GM12865 (cell line): ENCODE data around the gene PASK.

Source experiments
- DNase-seq: peaks from one replicate; pipeline ENCODE4 v3.0.0; 2010; ENCODE audit warnings: low read depth
- H3K4me3 ChIP-seq: 2 replicates; pipeline ENCODE4 v1.5.1; 2011; ENCODE audit warnings: mild to moderate bottlenecking, low read depth, low read length, control low read depth
- CTCF ChIP-seq: IDR thresholded peaks from 2 replicates; pipeline ENCODE4 v1.5.1; 2011; ENCODE audit warnings: low read length, control low read depth, low read depth, inconsistent platforms; ENCODE audit not compliant: insufficient read depth; ENCODE audit errors: missing control alignments

The PASK gene

GRCh38 chr2:241191081-241191480 is 41.8 kb upstream of the PASK start:
- no peak for TF ChIP-seq CTCF
- no peak overlapping the region for H3K4me3 ChIP-seq
- DNase-seq: no peak

GRCh38 chr2:241190291-241190981 is 41.2 kb upstream of the PASK start:
- TF ChIP-seq CTCF: no peak
- H3K4me3 ChIP-seq: no peak overlapping the region
- no peak for DNase-seq

- TF ChIP-seq CTCF: no peak
- H3K4me3 ChIP-seq: no peak overlapping the region
- DNase-seq: no peak
Observed at GRCh38 chr2:241189856-241190201, 40.6 kb upstream of the PASK start.

- TF ChIP-seq CTCF: no peak
- H3K4me3 ChIP-seq: no peak overlapping the region
- no peak for DNase-seq
Observed at GRCh38 chr2:241189093-241189855, 40.0 kb upstream of the PASK start.

GRCh38 chr2:241188361-241189092 is 39.3 kb upstream of the PASK start, which contains the start of gene ANO7:
TSS of gene ANO7 (plus strand) at chr2:241188677. CDS start at chr2:241190064, 1,387 bp downstream.
- no peak within 1 kb of the TSS for H3K4me3 ChIP-seq
- no peak for DNase-seq
- no peak for TF ChIP-seq CTCF

- no peak overlapping the region for H3K4me3 ChIP-seq
- TF ChIP-seq CTCF: no peak
- no peak for DNase-seq
Observed at GRCh38 chr2:241187918-241188234, 38.6 kb upstream of the PASK start.
